ENCODE results near the gene NDFIP2. TPM values are rescaled to one million over a fixed set of nuclear protein-coding genes. Genes with fewer than 3 reads are reported as not detected.

The NDFIP2 gene
- 10 to 100 TPM; 16.8 to 26.7 (median 20.6) TPM for total RNA-seq

- DNase-seq (ENCODE audit: low spot score) (peak; percentile 53), ATAC-seq (ENCODE audit: low FRiP score) (peak; percentile 88)
- TF ChIP-seq CTCF (IDR thresholded peaks at IDR 0.05) = no peak
Observed at GRCh38 chr13:79480954-79481684, at the start of gene NDFIP2. Gene NDFIP2 (plus strand): TSS chr13:79481155. CDS start chr13:79481204, 49 bp downstream.

GRCh38 chr13:79432086-79432485 lies 48.9 kb upstream of the NDFIP2 start:
- ATAC-seq (ENCODE audit: low FRiP score) = no peak
- DNase-seq (ENCODE audit: low spot score) = no peak
- no peak for TF ChIP-seq CTCF (IDR thresholded peaks at IDR 0.05)

- no peak for DNase-seq (ENCODE audit: low spot score)
- no peak for TF ChIP-seq CTCF (IDR thresholded peaks at IDR 0.05)
- no peak for ATAC-seq (ENCODE audit: low FRiP score)
Observed at GRCh38 chr13:79432992-79433391, 48.0 kb upstream of the NDFIP2 start.

GRCh38 chr13:79434556-79434955 lies 46.4 kb upstream of the NDFIP2 start:
- no peak for TF ChIP-seq CTCF (IDR thresholded peaks at IDR 0.05)
- ATAC-seq (ENCODE audit: low FRiP score) = no peak

GRCh38 chr13:79435561-79435990 lies 45.4 kb upstream of the NDFIP2 start:
- ATAC-seq (ENCODE audit: low FRiP score) (no peak), DNase-seq (ENCODE audit: low spot score) (no peak)
- no peak for TF ChIP-seq CTCF (IDR thresholded peaks at IDR 0.05)

More at GRCh38 chr13:79434556-79434955, 46.4 kb upstream of the NDFIP2 start:
- no peak for DNase-seq (ENCODE audit: low spot score)

- ATAC-seq (ENCODE audit: low FRiP score) (no peak), DNase-seq (ENCODE audit: low spot score) (no peak)
- TF ChIP-seq CTCF (IDR thresholded peaks at IDR 0.05) = no peak
Observed at GRCh38 chr13:79439275-79439674, 41.7 kb upstream of the NDFIP2 start.

- ATAC-seq (ENCODE audit: low FRiP score) = no peak
- TF ChIP-seq CTCF (IDR thresholded peaks at IDR 0.05) = no peak
- no peak for DNase-seq (ENCODE audit: low spot score)
Observed at GRCh38 chr13:79440958-79441528, 39.9 kb upstream of the NDFIP2 start.
